Stomach (tissue), 4 donors: ENCODE data around the gene NEK4.

Experiments used
- POLR2A ChIP-seq, 4 donors: fragments of 450-650 bp; IDR thresholded peaks; one replicate each; pipeline ENCODE4 v1.6.1; 2016; ENCODE audit warnings: antibody characterized with exemption in 4 of 4, control low read depth in 2 of 4, mild to moderate bottlenecking in 1 of 4, moderate library complexity in 1 of 4
- POLR2AphosphoS5 ChIP-seq, 3 donors: sonication (generic); formaldehyde crosslinking; IDR thresholded peaks; one replicate each; pipeline ENCODE4 v1.6.1; 2016; ENCODE audit warnings: antibody characterized with exemption in 3 of 3
- TF ChIP-seq, protein P1 (sequence below), 7 experiments: fragments of 450-650 bp in 4 of 7; fragments of 200-600 bp in 3 of 7; sonication (generic) in 3 of 7; IDR thresholded peaks; one replicate each; pipeline ENCODE4 v1.5.1; 2016 to 2019; ENCODE audit warnings: antibody characterized with exemption in 7 of 7, control low read depth in 2 of 7, mild to moderate bottlenecking in 1 of 7

DNA sequence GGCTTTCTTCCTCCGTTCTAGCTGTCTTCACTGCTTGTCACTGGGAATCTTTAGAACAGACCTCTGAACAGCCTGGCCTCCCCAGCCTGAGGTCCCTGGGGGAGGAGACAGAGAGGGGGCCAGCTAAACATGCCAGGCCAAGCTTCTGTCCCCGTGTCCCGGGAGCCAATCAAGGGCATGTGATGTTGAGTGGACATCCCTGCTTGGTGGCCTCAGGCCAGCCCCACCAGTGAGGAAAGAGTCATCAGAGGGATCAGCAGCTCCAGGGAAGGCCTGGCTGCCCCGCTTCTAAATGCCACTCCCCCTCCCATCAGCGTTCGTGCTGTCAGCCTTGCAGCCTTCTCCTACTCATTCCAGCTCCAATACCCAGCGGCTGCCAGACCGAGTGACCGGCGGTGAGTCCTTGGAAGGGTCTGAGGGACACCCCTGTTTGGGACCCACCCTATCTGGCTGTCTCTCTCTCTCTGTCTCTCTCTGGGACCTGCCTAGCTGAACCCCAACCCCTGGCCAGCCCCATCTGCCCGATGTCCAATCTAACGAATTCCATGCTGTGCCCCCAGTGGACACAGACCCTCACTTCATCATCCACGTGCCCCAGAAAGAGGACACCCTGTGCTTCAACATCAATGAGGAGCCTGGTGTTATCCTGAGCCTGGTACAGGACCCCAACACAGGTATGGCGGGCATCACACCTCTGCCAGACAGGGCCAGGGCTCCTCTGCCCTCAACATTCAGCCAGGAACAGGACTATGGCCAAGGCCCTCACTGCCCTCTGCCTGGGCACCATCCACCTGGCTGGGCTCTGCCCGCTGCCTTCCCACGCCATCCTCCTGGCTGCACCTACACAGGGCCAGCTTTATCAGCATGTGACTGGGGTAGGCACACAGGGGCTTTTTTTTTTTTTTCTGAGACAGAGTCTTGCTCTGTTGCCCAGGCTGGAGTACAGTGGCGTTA is 17.2 kb upstream of the NEK4 start:
- TF ChIP-seq, protein P1, sequence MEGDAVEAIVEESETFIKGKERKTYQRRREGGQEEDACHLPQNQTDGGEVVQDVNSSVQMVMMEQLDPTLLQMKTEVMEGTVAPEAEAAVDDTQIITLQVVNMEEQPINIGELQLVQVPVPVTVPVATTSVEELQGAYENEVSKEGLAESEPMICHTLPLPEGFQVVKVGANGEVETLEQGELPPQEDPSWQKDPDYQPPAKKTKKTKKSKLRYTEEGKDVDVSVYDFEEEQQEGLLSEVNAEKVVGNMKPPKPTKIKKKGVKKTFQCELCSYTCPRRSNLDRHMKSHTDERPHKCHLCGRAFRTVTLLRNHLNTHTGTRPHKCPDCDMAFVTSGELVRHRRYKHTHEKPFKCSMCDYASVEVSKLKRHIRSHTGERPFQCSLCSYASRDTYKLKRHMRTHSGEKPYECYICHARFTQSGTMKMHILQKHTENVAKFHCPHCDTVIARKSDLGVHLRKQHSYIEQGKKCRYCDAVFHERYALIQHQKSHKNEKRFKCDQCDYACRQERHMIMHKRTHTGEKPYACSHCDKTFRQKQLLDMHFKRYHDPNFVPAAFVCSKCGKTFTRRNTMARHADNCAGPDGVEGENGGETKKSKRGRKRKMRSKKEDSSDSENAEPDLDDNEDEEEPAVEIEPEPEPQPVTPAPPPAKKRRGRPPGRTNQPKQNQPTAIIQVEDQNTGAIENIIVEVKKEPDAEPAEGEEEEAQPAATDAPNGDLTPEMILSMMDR (IDR thresholded peaks at IDR 0.05): no peak
- TF ChIP-seq POLR2A (IDR thresholded peaks at IDR 0.05) (no peak), POLR2AphosphoS5 (IDR thresholded peaks at IDR 0.05) (no peak)
